WTC11 (cell line): ENCODE data around the gene CFAP58. TPM values are rescaled to one million over a fixed set of nuclear protein-coding genes. Genes with fewer than 3 reads are reported as not detected.

Experiments
- ATAC-seq: fragments of 200-7000 bp; cut with Tn5 transposase; 2 replicates; pipeline ENCODE4 v1.10.0; 2021; ENCODE audit warnings: mild to moderate bottlenecking, moderate library complexity
- CTCF ChIA-PET: fragments of 300-600 bp; sonication (Branson Sonifier 250); formaldehyde crosslinking; loops from one replicate; lab custom pipeline; 2021; ENCODE audit warnings: antibody characterized with exemption; lab: Charles Lee
- POLR2A ChIA-PET: fragments of 350-600 bp; sonication (Branson Sonifier 250); formaldehyde crosslinking; loops from one replicate; lab custom pipeline; 2021; ENCODE audit warnings: antibody characterized with exemption; lab: Charles Lee
- DNase-seq: peaks from one replicate; pipeline ENCODE4 v3.0.0; 2021; ENCODE audit warnings: low spot score
- H3K27ac Mint-ChIP-seq: 2 replicates; pipeline ENCODE4 v1.8.0; 2021; ENCODE audit warnings: mixed read lengths
- H3K27me3 Mint-ChIP-seq: 2 replicates; pipeline ENCODE4 v1.8.0; 2021; ENCODE audit warnings: low read depth, mild to moderate bottlenecking, moderate library complexity, mixed read lengths
- H3K36me3 Mint-ChIP-seq: 2 replicates; pipeline ENCODE4 v1.8.0; 2021; ENCODE audit warnings: mixed read lengths
- H3K4me1 Mint-ChIP-seq: 2 replicates; pipeline ENCODE4 v1.8.0; 2022; ENCODE audit warnings: mixed read lengths
- H3K4me3 Mint-ChIP-seq: 2 replicates; pipeline ENCODE4 v1.8.0; 2021; ENCODE audit warnings: mild to moderate bottlenecking, moderate library complexity, mixed read lengths
- H3K9me3 Mint-ChIP-seq: 2 replicates; pipeline ENCODE4 v1.8.0; 2021; ENCODE audit warnings: mixed read lengths
- ARID4B ChIP-seq: sonication (generic); formaldehyde crosslinking; IDR thresholded peaks from 2 replicates; pipeline ENCODE4 v1.8.0; 2023; ENCODE audit warnings: missing genetic modification reagents, mild to moderate bottlenecking, borderline replicate concordance
- ATF1 ChIP-seq: sonication (generic); formaldehyde crosslinking; IDR thresholded peaks from 2 replicates; pipeline ENCODE4 v1.8.1; 2023; ENCODE audit warnings: mild to moderate bottlenecking, moderate library complexity, missing genetic modification reagents
- CTCF ChIP-seq: fragments of 200-600 bp; IDR thresholded peaks from 2 replicates; pipeline ENCODE4 v1.8.0; 2022; ENCODE audit warnings: antibody characterized with exemption
- ETV6 ChIP-seq: sonication (generic); formaldehyde crosslinking; IDR thresholded peaks from 2 replicates; pipeline ENCODE4 v1.8.1; 2022; ENCODE audit warnings: mild to moderate bottlenecking, missing genetic modification reagents
- FOXJ3 ChIP-seq: sonication (generic); formaldehyde crosslinking; IDR thresholded peaks from 2 replicates; pipeline ENCODE4 v1.9.0; 2021; ENCODE audit warnings: missing genetic modification reagents, mild to moderate bottlenecking, borderline replicate concordance
- FOXP1 ChIP-seq: sonication (generic); formaldehyde crosslinking; IDR thresholded peaks from 2 replicates; pipeline ENCODE4 v1.8.0; 2022; ENCODE audit warnings: missing genetic modification reagents, mild to moderate bottlenecking, moderate library complexity, borderline replicate concordance
- GRHL2 ChIP-seq: fragments of 250-450 bp; sonication (Bioruptor Pico); IDR thresholded peaks from 2 replicates; pipeline ENCODE4 v1.8.0; 2022; ENCODE audit warnings: mild to moderate bottlenecking, moderate library complexity; ENCODE audit not compliant: insufficient replicate concordance, severe bottlenecking
- IRF1 ChIP-seq: sonication (generic); formaldehyde crosslinking; IDR thresholded peaks from 2 replicates; pipeline ENCODE4 v1.8.0; 2023; ENCODE audit warnings: missing genetic modification reagents
- IRF2 ChIP-seq: sonication (generic); formaldehyde crosslinking; IDR thresholded peaks from 2 replicates; pipeline ENCODE4 v1.8.0; 2022; ENCODE audit warnings: low read depth, missing genetic modification reagents, borderline replicate concordance
- KAT7 ChIP-seq: sonication (generic); formaldehyde crosslinking; IDR thresholded peaks from 2 replicates; pipeline ENCODE4 v1.8.1; 2023; ENCODE audit warnings: missing genetic modification reagents, mild to moderate bottlenecking, borderline replicate concordance
- MXD4 ChIP-seq: fragments of 250-450 bp; sonication (Bioruptor Pico); IDR thresholded peaks from 2 replicates; pipeline ENCODE4 v1.8.0; 2021; ENCODE audit warnings: mild to moderate bottlenecking, moderate library complexity, borderline replicate concordance
- SOX15 ChIP-seq: fragments of 250-450 bp; sonication (Bioruptor Pico); IDR thresholded peaks from 2 replicates; pipeline ENCODE4 v1.9.0; 2021; ENCODE audit warnings: mild to moderate bottlenecking
- STAT6 ChIP-seq: sonication (generic); formaldehyde crosslinking; conservative IDR thresholded peaks from 2 replicates; pipeline ENCODE4 v1.8.1; 2023; ENCODE audit warnings: mild to moderate bottlenecking, low read depth, missing genetic modification reagents, moderate library complexity
- USF2 ChIP-seq: sonication (generic); formaldehyde crosslinking; IDR thresholded peaks from 2 replicates; pipeline ENCODE4 v1.8.1; 2023; ENCODE audit warnings: mild to moderate bottlenecking, missing genetic modification reagents, moderate library complexity
- ZBTB21 ChIP-seq: sonication (generic); formaldehyde crosslinking; IDR thresholded peaks from 2 replicates; pipeline ENCODE4 v1.8.1; 2023; ENCODE audit warnings: mild to moderate bottlenecking, missing genetic modification reagents, borderline replicate concordance
- ZNF219 ChIP-seq: sonication (generic); formaldehyde crosslinking; IDR thresholded peaks from 2 replicates; pipeline ENCODE4 v1.8.0; 2023; ENCODE audit warnings: missing genetic modification reagents, mild to moderate bottlenecking, borderline replicate concordance
- ZNF396 ChIP-seq: fragments of 250-450 bp; sonication (Bioruptor Pico); IDR thresholded peaks from 2 replicates; pipeline ENCODE4 v1.8.0; 2021; ENCODE audit warnings: mild to moderate bottlenecking, moderate library complexity, borderline replicate concordance
- total RNA-seq: library from RNA; stranded (reverse); gene quantifications from 3 replicates; pipeline ENCODE4 v1.2.3, GENCODE V29; 2021

Gene CFAP58
- total RNA-seq, 1 experiment from 2014 or later, result 1.0 TPM

GRCh38 chr10:104391150-104391968, 37.7 kb downstream of the CFAP58 start (continued):
- no peak for TF ChIP-seq IRF1 (CRISPR knock-in tag)
- TF ChIP-seq, all 79 proteins: peak for 0

- ChIA-PET CTCF (interaction anchor here (4.0 kb wide), 1 partner anchor 39 kb away, joined by 17 read pairs; the partner anchor contains the start of gene CFAP58), POLR2A (interaction anchor here (0.6 kb wide), 1 partner anchor 1981 kb away, joined by 3 read pairs; no protein-coding TSS in a partner anchor)
- H3K36me3 Mint-ChIP-seq, result no peaks in the 10 kb centered on the region
- DNase-seq, result no peak
- peaks cover 11% of the 10 kb centered on the region for H3K4me1 Mint-ChIP-seq
- H3K27me3 Mint-ChIP-seq, result no peaks in the 10 kb centered on the region; the same call in 1 of the 2 replicates
- no peak overlapping the region for H3K4me3 Mint-ChIP-seq
- H3K27ac Mint-ChIP-seq, result no peak overlapping the region
- TF ChIP-seq MXD4 (no peak), GRHL2 (CRISPR knock-in tag) (no peak), SOX15 (CRISPR knock-in tag) (no peak), ETV6 (no peak), KAT7 (CRISPR knock-in tag) (no peak), CTCF (no peak), ZNF396 (CRISPR knock-in tag) (no peak), ARID4B (CRISPR knock-in tag) (no peak), ZBTB21 (CRISPR knock-in tag) (no peak), USF2 (CRISPR knock-in tag) (no peak), ZNF219 (no peak)
- no peaks in the 10 kb centered on the region for H3K9me3 Mint-ChIP-seq
- ATAC-seq, result no peak
Observed at GRCh38 chr10:104391969-104392296, 38.3 kb downstream of the CFAP58 start.

GRCh38 chr10:104393387-104393786, 39.8 kb downstream of the CFAP58 start:
- Mint-ChIP-seq H3K4me3 (no peak overlapping the region), H3K36me3 (no peaks in the 10 kb centered on the region), H3K27ac (no peak overlapping the region), H3K4me1 (peaks cover 11% of the 10 kb centered on the region), H3K9me3 (no peaks in the 10 kb centered on the region), H3K27me3 (no peaks in the 10 kb centered on the region; the same call in 1 of the 2 replicates)
- DNase-seq (no peak), ATAC-seq (peak; percentile 65)
- ChIA-PET CTCF (interaction anchor here (0.6 to 4.0 kb wide), 8 partner anchors 9 to 229 kb away, joined by 3 to 17 read pairs (median 4); partner anchors contain the start of genes CFAP58 and ITPRIP), POLR2A (no interaction called here)
- no peak for TF ChIP-seq STAT6 (CRISPR knock-in tag)
- no peak for TF ChIP-seq ATF1
- TF ChIP-seq IRF2 (CRISPR knock-in tag), result no peak
- TF ChIP-seq FOXP1, result no peak
- no peak for TF ChIP-seq FOXJ3
